HG02571 (cell line): ENCODE results near the gene GPC6.
"Not testable (repeated sequence)": the region's sequence is repeated elsewhere in the genome, so short reads cannot be mapped to it uniquely, and the experiment has no call there.

Experiments
- ATAC-seq: cut with Tn5 transposase; IDR thresholded peaks from one replicate; pipeline ENCODE4 v1.9.1; 2021; ENCODE audit warnings: mild to moderate bottlenecking, moderate library complexity; ENCODE audit not compliant: unreplicated experiment

Gene GPC6

GRCh38 chr13:94329754-94330551 is 1103.3 kb downstream of the GPC6 start:
- no peak for ATAC-seq

- no peak for ATAC-seq
These were observed 1104.0 kb downstream of the GPC6 start for GRCh38 chr13:94330552-94331071.

GRCh38 chr13:94331281-94331680 is 1104.7 kb downstream of the GPC6 start:
- ATAC-seq = no peak

- ATAC-seq = no peak
These were observed 1105.9 kb downstream of the GPC6 start for GRCh38 chr13:94332359-94333096.

- no peak for ATAC-seq
These were observed 1106.7 kb downstream of the GPC6 start for GRCh38 chr13:94333131-94333820.

GRCh38 chr13:94335761-94336526 is 1109.3 kb downstream of the GPC6 start:
- no peak for ATAC-seq

GRCh38 chr13:94339116-94339687 is 1112.6 kb downstream of the GPC6 start:
- no peak for ATAC-seq

GRCh38 chr13:94342436-94343242 is 1116.0 kb downstream of the GPC6 start:
- ATAC-seq = no peak

GRCh38 chr13:94343243-94343585 is 1116.6 kb downstream of the GPC6 start:
- ATAC-seq = no peak

GRCh38 chr13:94343687-94344086 is 1117.1 kb downstream of the GPC6 start:
- ATAC-seq = not testable (repeated sequence)

GRCh38 chr13:94344126-94344818 is 1117.7 kb downstream of the GPC6 start:
- no peak for ATAC-seq

GRCh38 chr13:94345374-94346195 is 1119.0 kb downstream of the GPC6 start:
- ATAC-seq = no peak

GRCh38 chr13:94346261-94347019 is 1119.8 kb downstream of the GPC6 start:
- ATAC-seq = no peak

- ATAC-seq = no peak
These were observed 1124.8 kb downstream of the GPC6 start for GRCh38 chr13:94351292-94351990.

- no peak for ATAC-seq
These were observed 1125.5 kb downstream of the GPC6 start for GRCh38 chr13:94352057-94352456.

GRCh38 chr13:94353167-94353710 is 1126.6 kb downstream of the GPC6 start:
- no peak for ATAC-seq

- no peak for ATAC-seq
These were observed 1133.3 kb downstream of the GPC6 start for GRCh38 chr13:94359875-94360274.
